K562 (cell line): Measurements from ENCODE around the gene ATP6V0E2. TPM values are rescaled to one million over a fixed set of nuclear protein-coding genes. Genes with fewer than 3 reads are reported as not detected.

Source experiments
- ETS2 ChIP-seq: IDR thresholded peaks from 2 replicates; pipeline ENCODE4 v1.6.1; 2016; ENCODE audit warnings: borderline replicate concordance, missing genetic modification characterization, mild to moderate bottlenecking, moderate library complexity, missing compliant biosample characterization; ENCODE audit not compliant: poor library complexity, severe bottlenecking
- FIP1L1 ChIP-seq: fragments of 200-400 bp; formaldehyde crosslinking; IDR thresholded peaks from 2 replicates; pipeline ENCODE4 v1.6.1; 2018; ENCODE audit warnings: mild to moderate bottlenecking, low read depth, low read length; ENCODE audit not compliant: poor library complexity, severe bottlenecking
- FOXJ2 ChIP-seq: fragments of 200-800 bp; sonication (Bioruptor generic); IDR thresholded peaks from 2 replicates; pipeline ENCODE4 v1.6.1; 2016; ENCODE audit warnings: missing genetic modification characterization, missing compliant biosample characterization
- HIVEP1 ChIP-seq: fragments of 250-450 bp; sonication (Bioruptor Pico); IDR thresholded peaks from 2 replicates; pipeline ENCODE4 v1.4.0; 2020; ENCODE audit warnings: mild to moderate bottlenecking
- NFXL1 ChIP-seq: fragments of 450-650 bp; formaldehyde crosslinking; IDR thresholded peaks from 2 replicates; pipeline ENCODE4 v1.4.0; 2021; ENCODE audit warnings: mild to moderate bottlenecking
- NR0B1 ChIP-seq: fragments of 450-650 bp; IDR thresholded peaks from one replicate; pipeline ENCODE4 v1.6.1; 2018; ENCODE audit warnings: mild to moderate bottlenecking, moderate library complexity; ENCODE audit not compliant: partially characterized antibody
- NR2F6 ChIP-seq: fragments of 450-650 bp; formaldehyde crosslinking; IDR thresholded peaks from 2 replicates; pipeline ENCODE4 v1.4.0; 2020; ENCODE audit warnings: mild to moderate bottlenecking
- RAD21 ChIP-seq, 2 experiments: fragments of 250-450 bp in 1 of 2; fragments of 450-650 bp in 1 of 2; sonication (Bioruptor Pico) in 1 of 2; formaldehyde crosslinking in 1 of 2; IDR thresholded peaks in 1 of 2; conservative IDR thresholded peaks in 1 of 2; 2 replicates each; pipeline versions ENCODE4 v1.4.0 to v1.8.0; 2020 to 2022; ENCODE audit warnings: mild to moderate bottlenecking in 2 of 2, moderate library complexity in 1 of 2
- RB1 ChIP-seq: fragments of 450-650 bp; IDR thresholded peaks from 2 replicates; pipeline ENCODE4 v1.6.1; 2017; ENCODE audit warnings: low read depth, mild to moderate bottlenecking
- SMARCA5 ChIP-seq: fragments of 450-650 bp; IDR thresholded peaks from 2 replicates; pipeline ENCODE4 v1.6.1; 2016
- SPI1 ChIP-seq: IDR thresholded peaks from 2 replicates; pipeline ENCODE4 v1.6.1; 2011; ENCODE audit warnings: low read depth, low read length, control low read depth, borderline replicate concordance
- TFE3 ChIP-seq: fragments of 450-650 bp; formaldehyde crosslinking; IDR thresholded peaks from 2 replicates; pipeline ENCODE4 v1.4.0; 2020; ENCODE audit warnings: mild to moderate bottlenecking, mixed read lengths
- TSC22D4 ChIP-seq: fragments of 450-650 bp; IDR thresholded peaks from 2 replicates; pipeline ENCODE4 v1.6.1; 2016; ENCODE audit warnings: missing genetic modification characterization, missing biosample characterization, control low read depth
- ZC3H11A ChIP-seq: IDR thresholded peaks from 2 replicates; pipeline ENCODE4 v1.6.1; 2012; ENCODE audit warnings: low read depth, low read length, improper control_type of control experiment
- polyA plus RNA-seq, 8 experiments: library from polyadenylated mRNA; depleted of rRNA in 4 of 8; stranded (reverse) in 5 of 8; unstranded in 3 of 8; fragments of >200 nt; fragmentation: Nextera tagmentation in 2 of 8; fragmentation: Illumina TruSeq in 1 of 8; extraction: Ambion mirVana in 2 of 8; extraction: Trizol in 1 of 8; gene quantifications; 2 replicates each; pipeline versions ENCODE4 v1.2.1 to v1.2.3, GENCODE V29; 2011 to 2014; ENCODE audit warnings: inconsistent platforms in 1 of 8, missing spikeins in 1 of 8
- total RNA-seq, 7 experiments: library from RNA; depleted of rRNA in 6 of 7; stranded (reverse); fragments of >200 nt in 6 of 7; fragmentation: Illumina TruSeq in 2 of 7; extraction: Trizol in 2 of 7; gene quantifications; 2 replicates each; pipeline versions ENCODE4 v1.2.1 to v1.2.3, GENCODE V29; 2011 to 2021; ENCODE audit warnings: low replicate concordance in 1 of 7
- TF ChIP-seq, protein P1 (sequence below): sonication (generic); formaldehyde crosslinking; IDR thresholded peaks from 2 replicates; pipeline ENCODE4 v1.8.0; 2022; ENCODE audit warnings: mild to moderate bottlenecking, missing genetic modification reagents
- TF ChIP-seq, protein P2 (sequence below): fragments of 450-650 bp; IDR thresholded peaks from 2 replicates; pipeline ENCODE4 v1.7.0; 2016; ENCODE audit warnings: borderline replicate concordance
- TF ChIP-seq, protein P3 (sequence below): sonication (generic); formaldehyde crosslinking; IDR thresholded peaks from 2 replicates; pipeline ENCODE4 v1.9.0; 2022; ENCODE audit warnings: mild to moderate bottlenecking, missing genetic modification reagents
- TF ChIP-seq, protein P4 (sequence below), 2 experiments: fragments of 250-450 bp in 1 of 2; fragments of 450-650 bp in 1 of 2; sonication (Bioruptor Pico) in 1 of 2; IDR thresholded peaks; 2 replicates each; pipeline versions ENCODE4 v1.6.1 to v1.8.0; 2016 to 2021; ENCODE audit warnings: mild to moderate bottlenecking in 2 of 2, moderate library complexity in 2 of 2, missing compliant biosample characterization in 1 of 2, missing genetic modification characterization in 1 of 2
- TF ChIP-seq, protein P5 (sequence below): sonication (generic); formaldehyde crosslinking; IDR thresholded peaks from 2 replicates; pipeline ENCODE4 v1.9.0; 2022; ENCODE audit warnings: mild to moderate bottlenecking, missing genetic modification reagents

Gene ATP6V0E2
- total and polyA plus RNA-seq, 9 of the 15 experiments (the other 6 are each of a cell fraction or from before 2014, with no cell fraction given): 0.55 to 18.5 (median 10.9) TPM

GRCh38 chr7:149860821-149861727 is 12.7 kb upstream of the ATP6V0E2 start (continued):
- TF ChIP-seq RAD21 (CRISPR knock-in tag; conservative IDR thresholded peaks at IDR 0.05 in 1 of 2, IDR thresholded peaks at IDR 0.05 in 1 of 2) (peak; percentile 70 to 87), HIVEP1 (CRISPR knock-in tag) (no peak), SPI1 (no peak), SMARCA5 (no peak), TSC22D4 (tag) (no peak), FOXJ2 (tag) (no peak), ZC3H11A (no peak), NR2F6 (CRISPR knock-in tag) (no peak), NFXL1 (no peak), FIP1L1 (no peak), ETS2 (tag) (no peak), TFE3 (CRISPR knock-in tag) (no peak), NR0B1 (no peak), RB1 (peak; percentile 66; the same call in 1 of the 2 replicates)
- TF ChIP-seq, protein P1, sequence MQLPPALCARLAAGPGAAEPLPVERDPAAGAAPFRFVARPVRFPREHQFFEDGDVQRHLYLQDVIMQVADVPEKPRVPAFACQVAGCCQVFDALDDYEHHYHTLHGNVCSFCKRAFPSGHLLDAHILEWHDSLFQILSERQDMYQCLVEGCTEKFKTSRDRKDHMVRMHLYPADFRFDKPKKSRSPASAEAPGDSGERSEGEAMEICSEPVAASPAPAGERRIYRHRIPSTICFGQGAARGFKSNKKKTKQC (CRISPR knock-in tag): peak; percentile 74
- TF ChIP-seq, protein P2, sequence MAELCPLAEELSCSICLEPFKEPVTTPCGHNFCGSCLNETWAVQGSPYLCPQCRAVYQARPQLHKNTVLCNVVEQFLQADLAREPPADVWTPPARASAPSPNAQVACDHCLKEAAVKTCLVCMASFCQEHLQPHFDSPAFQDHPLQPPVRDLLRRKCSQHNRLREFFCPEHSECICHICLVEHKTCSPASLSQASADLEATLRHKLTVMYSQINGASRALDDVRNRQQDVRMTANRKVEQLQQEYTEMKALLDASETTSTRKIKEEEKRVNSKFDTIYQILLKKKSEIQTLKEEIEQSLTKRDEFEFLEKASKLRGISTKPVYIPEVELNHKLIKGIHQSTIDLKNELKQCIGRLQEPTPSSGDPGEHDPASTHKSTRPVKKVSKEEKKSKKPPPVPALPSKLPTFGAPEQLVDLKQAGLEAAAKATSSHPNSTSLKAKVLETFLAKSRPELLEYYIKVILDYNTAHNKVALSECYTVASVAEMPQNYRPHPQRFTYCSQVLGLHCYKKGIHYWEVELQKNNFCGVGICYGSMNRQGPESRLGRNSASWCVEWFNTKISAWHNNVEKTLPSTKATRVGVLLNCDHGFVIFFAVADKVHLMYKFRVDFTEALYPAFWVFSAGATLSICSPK: no peak
- TF ChIP-seq, protein P3, sequence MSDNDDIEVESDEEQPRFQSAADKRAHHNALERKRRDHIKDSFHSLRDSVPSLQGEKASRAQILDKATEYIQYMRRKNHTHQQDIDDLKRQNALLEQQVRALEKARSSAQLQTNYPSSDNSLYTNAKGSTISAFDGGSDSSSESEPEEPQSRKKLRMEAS (CRISPR knock-in tag): peak; percentile 53
- TF ChIP-seq, protein P4, sequence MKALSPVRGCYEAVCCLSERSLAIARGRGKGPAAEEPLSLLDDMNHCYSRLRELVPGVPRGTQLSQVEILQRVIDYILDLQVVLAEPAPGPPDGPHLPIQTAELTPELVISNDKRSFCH (CRISPR knock-in tag; IDR thresholded peaks at IDR 0.05): no peak
- TF ChIP-seq, protein P4 (tag; IDR thresholded peaks at IDR 0.05): 0 out of 2 replicates have a peak, but pooled peaks have one; percentile 39
- TF ChIP-seq, protein P5, sequence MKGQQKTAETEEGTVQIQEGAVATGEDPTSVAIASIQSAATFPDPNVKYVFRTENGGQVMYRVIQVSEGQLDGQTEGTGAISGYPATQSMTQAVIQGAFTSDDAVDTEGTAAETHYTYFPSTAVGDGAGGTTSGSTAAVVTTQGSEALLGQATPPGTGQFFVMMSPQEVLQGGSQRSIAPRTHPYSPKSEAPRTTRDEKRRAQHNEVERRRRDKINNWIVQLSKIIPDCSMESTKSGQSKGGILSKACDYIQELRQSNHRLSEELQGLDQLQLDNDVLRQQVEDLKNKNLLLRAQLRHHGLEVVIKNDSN: peak; percentile 40; the same call in 1 of the 2 replicates
